GM18861 (cell line): ENCODE data around the gene GDPD5.
A peak's percentile ranks its signal among the peaks of the same experiment; 100 is the strongest.

Experiments used
- ATAC-seq: cut with Tn5 transposase; IDR thresholded peaks from one replicate; pipeline ENCODE4 v1.9.1; 2021; ENCODE audit not compliant: unreplicated experiment

Gene GDPD5

GRCh38 chr11:75406338-75406777 lies 119.4 kb downstream of the GDPD5 start:
- ATAC-seq: no peak

DNA sequence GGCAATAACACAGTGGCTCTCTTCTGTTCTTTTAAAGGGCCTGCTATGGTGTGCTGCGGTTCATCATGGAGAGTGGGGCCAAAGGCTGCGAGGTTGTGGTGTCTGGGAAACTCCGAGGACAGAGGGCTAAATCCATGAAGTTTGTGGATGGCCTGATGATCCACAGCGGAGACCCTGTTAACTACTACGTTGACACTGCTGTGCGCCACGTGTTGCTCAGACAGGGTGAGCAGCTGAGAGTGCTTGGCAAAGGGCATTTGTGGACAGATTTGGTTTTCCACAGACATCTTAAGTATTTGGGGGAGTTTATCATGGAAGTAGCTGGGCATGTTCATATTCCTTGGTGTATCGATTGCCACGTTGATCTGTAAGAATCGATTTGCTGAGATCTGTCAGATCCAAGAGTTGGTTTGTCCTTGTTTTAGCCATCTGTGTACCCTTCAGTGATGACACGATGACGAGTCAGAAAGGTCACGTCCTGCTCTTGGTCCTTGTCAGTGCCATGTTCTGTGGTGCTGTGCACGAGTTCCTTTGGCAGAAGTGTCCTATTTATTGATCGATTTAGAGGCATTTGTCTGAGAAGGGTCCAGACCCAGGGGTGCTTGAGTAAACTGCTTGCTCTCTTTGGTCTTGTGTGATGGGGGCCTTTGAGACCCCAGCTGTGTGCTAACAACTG lies 121.6 kb downstream of the GDPD5 start:
- ATAC-seq: no peak

DNA sequence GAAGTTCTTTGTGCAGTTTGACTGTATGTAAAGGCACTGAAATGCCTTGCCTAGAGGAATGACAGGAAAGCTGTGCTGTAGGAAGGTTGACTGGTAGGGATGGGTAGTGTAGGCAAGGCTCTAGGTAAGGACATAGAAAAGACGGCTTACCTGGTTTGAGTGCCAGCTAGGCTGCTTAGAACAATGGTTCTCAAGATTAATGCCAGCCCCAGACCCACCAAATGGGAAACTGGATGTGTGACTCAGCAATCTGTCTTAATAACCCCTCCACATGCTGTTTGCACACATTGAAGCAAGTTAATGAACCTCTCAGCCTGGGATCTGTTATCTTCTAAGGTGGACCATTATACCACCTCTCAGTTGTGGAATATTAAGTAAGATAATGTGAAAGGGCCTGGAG lies 122.7 kb downstream of the GDPD5 start:
- ATAC-seq: no peak

DNA sequence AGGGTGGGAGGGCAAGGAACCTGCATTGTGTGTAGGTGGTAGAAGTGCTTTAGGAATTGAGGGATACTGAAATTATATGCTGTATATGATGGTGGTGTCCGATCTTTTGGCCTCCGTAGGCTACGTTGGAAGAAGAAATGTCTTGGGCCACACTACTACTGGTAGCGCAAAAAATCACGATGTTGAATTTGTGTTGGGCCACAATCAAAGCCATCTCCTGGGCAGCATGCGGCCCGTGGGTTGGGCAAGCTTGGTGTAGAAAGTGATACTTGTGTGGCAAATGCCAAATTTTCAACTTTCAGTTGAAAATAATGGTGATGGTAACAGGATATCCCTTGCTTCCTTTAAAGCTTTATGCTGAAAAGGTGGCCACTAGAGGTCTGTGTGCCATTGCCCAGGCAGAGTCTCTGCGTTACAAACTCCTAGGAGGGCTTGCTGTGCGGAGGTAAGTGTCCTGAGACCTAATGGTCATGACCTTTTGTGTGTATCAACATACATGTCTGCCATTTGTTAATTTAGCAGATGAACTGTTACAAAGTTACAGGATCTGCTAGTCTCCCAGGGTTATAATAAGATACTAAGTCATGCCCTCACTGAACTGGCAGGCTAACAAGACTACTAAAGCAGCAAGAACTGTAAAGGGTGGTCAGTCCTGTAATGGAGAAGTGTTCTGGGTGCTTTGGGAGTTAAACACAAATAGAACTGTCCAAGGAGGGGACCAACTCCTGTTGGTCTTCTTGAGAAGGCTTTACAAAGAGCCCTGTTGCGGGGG lies 123.6 kb downstream of the GDPD5 start:
- no peak for ATAC-seq

- ATAC-seq: no peak
These were observed 125.4 kb downstream of the GDPD5 start for GRCh38 chr11:75400146-75400865.

DNA sequence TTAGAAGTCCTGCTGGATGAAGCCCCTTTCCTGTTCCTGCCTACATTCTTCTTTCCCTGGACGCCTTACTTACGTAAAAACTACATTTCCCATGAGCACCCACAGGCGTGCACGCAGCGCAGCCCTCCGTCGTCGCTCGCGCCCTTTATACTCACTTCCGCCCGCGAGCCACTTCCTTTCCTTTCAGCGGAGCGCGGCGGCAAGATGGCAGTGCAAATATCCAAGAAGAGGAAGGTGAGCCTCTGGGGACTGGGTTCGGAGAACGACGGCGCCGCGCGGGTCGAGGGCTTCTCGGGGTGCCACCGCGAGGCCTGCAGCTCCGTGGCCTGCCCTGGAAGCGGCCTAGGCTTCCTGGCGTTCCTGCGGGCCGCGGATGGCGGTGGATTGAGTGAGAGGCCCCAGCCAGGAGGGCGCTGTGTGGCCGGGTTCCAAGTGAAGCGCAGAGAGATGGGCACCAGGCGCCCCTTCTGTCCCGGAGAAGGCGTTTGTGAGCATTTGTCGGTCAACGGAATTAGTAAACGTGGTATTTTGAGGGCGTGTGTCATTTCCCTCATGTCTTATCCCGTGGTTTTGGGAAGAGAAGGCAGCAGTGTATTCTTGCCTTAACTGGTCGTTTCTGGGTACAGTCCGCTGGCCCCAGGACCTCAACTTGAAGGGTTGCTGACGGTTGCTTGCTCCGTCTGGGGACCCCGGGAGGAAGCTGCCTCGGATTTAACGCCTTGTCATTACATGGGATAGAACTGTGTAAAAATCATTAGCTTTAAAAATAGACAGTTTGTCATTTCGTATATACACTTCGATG lies 126.2 kb downstream of the GDPD5 start, which contains the start of gene RPS3:
Gene RPS3 (plus strand): TSS at position 175 of the 802 bp plus-strand sequence. CDS start 30 bp downstream, at position 205.
- ATAC-seq: peak; percentile 89

DNA sequence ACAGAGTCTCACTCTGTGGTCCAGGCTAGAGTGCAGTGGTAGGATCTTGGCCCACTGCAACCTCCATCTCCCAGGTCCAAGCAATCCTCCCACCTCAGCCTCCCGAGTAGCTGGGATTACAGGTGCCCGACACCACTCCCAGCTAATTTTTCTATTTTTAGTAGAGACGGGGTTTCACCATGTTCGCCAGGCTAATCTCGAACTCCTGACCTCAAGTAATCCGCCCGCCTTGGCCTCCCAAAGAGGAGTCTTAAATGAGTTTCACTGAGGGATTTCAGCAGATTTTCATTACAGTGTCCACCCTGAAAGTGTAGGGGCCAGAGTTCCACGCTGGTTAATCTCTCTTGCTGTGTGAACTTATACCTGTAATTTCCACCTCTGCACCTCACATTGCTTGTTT lies 126.8 kb downstream of the GDPD5 start:
- no peak for ATAC-seq

- ATAC-seq: no peak
These were observed 131.5 kb downstream of the GDPD5 start for GRCh38 chr11:75394085-75394840.

DNA sequence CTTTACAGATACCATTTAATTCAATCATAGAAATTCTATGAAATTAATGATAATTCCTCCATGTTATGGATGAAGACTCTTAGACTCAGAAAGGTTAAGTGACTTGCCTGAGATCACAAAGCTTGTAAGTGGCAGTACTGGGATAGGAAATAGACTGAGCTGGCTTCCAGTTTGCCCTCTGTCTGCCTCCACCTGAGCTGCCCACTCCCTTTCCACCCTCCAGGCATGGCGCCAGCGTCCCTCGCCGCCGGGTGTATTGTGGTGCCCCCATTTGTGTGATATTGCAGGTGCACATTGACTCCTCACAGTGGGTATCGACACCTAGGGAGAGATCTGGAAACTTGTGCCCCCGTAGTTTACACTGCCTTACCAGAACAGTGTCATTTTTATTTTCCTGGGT lies 135.8 kb downstream of the GDPD5 start:
- ATAC-seq: no peak

DNA sequence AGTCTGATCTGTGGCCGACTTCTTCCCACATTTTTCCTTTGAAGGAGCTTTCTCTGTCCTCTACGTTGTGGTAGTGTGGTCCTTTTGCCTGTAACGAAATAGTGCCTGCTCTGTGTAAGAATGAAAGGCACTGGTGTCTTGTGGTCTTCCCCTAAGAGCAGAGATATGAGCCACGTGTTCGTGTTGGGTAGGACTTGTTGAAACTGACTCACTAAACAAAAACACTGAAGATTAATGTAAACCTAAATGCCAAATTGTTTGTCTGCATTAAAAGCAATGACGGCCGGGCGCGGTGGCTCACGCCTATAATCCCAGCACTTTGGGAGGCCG lies 136.5 kb downstream of the GDPD5 start:
- ATAC-seq: no peak

DNA sequence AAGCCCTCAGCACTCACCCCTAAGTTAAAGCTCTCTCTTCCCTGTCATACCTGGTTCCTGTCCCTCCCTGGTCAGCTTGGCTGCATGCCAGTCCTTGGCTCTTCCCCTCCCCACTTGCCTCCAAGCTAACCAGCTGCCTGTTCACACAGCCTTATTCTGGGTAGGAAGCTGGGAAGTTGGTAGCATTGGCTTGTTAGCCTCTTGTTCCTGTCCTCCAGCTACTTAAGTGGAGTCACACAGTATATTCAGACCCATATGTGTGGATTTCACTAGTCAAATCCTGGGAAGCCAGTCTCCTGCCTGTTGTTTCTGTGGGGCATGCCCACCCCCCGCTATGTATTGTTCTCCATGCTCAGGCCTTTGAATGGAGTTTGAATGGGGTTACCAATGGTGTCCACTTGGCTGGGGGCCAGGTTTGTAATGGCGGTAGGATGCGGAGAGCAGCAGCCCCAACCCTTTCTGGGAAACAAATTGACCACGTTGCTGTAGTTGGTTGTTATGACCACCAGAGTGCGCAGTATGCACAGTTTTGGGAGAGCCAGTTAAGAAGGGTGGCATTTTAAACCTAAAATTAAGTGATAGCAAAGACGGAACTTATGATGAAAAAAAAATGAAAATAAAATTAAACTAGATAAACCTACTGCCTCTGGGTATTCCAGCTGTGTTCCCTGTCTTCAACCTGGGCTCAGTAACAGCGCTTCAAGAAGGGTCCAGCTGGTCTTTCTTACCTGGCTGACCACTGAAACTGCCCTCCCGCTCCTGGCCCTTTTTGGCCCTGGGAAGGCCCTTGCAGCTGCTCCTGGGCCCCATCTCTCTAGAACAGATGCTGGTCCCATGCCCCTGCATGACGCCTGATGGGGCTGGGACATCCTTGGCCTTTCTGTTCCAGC lies 137.1 kb downstream of the GDPD5 start:
- no peak for ATAC-seq

GRCh38 chr11:75387736-75388294 lies 137.9 kb downstream of the GDPD5 start:
- ATAC-seq: no peak

DNA sequence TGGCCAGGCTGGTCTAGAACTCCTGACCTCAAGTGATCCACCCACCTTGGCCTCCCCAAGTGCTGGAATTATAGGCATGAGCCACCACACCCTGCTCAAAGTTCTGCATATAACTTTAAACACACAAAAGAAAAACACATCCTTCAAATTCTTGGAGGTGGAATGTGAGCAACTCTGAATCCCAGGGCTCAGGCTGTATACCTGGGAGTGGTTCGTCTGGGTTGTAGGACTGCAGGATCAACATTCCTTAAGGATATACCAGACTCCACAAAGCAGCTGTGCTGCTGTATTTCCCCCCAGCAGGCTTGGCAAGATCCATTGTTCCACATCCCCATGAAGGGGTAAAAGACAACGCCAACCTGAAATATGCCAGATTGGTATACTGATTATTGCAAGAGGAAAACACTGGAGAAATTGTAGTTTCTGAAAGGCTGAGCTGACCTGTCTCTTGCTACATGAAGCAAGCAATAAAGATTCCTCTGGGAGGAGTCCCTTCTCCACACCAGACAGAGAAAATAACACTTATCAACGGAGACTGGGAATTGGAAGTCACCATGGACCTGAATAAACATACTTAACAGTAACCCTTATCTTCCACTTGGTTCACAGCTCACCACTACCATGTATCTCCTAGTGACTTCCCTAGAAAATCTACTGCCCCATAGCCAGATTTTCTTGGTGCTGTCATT lies 138.7 kb downstream of the GDPD5 start:
- ATAC-seq: no peak
